Uterus (tissue), 2 donors: Measurements from ENCODE around the gene KIAA1210.

Experiments used
- POLR2A ChIP-seq, 2 donors: fragments of 450-650 bp; IDR thresholded peaks; one replicate each; pipeline ENCODE4 v1.6.1; 2016; ENCODE audit warnings: antibody characterized with exemption in 2 of 2, mild to moderate bottlenecking in 1 of 2, moderate library complexity in 1 of 2
- TF ChIP-seq, protein P1 (sequence below), 4 experiments: fragments of 200-600 bp in 2 of 4; fragments of 450-650 bp in 2 of 4; sonication (generic) in 2 of 4; IDR thresholded peaks; one replicate each; pipeline ENCODE4 v1.5.1; 2016 to 2019; ENCODE audit warnings: antibody characterized with exemption in 4 of 4, mild to moderate bottlenecking in 2 of 4, moderate library complexity in 1 of 4

DNA sequence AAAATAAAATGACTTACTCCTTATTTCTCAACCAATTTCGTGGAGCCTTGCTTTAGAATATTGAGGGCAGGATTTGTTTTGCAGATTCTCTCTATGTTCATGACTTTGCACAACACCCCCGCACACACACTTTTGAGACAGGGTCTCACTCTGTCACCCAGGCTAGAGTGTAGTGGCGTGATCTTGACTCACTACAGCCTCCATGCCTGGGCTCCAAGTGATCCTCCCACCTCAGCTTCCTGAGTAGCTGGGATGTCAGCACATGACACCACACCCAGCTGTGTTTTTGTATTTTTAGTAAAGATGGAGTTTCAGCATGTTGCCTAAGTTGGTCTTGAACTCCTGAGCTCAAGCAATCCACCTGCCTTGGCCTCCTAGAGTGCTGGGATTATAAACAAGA lies 42.8 kb downstream of the KIAA1210 start:
- TF ChIP-seq POLR2A (IDR thresholded peaks at IDR 0.05), result no peak
- TF ChIP-seq, protein P1, sequence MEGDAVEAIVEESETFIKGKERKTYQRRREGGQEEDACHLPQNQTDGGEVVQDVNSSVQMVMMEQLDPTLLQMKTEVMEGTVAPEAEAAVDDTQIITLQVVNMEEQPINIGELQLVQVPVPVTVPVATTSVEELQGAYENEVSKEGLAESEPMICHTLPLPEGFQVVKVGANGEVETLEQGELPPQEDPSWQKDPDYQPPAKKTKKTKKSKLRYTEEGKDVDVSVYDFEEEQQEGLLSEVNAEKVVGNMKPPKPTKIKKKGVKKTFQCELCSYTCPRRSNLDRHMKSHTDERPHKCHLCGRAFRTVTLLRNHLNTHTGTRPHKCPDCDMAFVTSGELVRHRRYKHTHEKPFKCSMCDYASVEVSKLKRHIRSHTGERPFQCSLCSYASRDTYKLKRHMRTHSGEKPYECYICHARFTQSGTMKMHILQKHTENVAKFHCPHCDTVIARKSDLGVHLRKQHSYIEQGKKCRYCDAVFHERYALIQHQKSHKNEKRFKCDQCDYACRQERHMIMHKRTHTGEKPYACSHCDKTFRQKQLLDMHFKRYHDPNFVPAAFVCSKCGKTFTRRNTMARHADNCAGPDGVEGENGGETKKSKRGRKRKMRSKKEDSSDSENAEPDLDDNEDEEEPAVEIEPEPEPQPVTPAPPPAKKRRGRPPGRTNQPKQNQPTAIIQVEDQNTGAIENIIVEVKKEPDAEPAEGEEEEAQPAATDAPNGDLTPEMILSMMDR (IDR thresholded peaks at IDR 0.05), result no peak
